Panc1 (cell line): ENCODE measurements around the gene PEAK3. TPM values are rescaled to one million over a fixed set of nuclear protein-coding genes. Genes with fewer than 3 reads are reported as not detected.

Source experiments
- ATAC-seq: fragments of 200-7000 bp; cut with Tn5 transposase; 2 replicates; pipeline ENCODE4 v1.9.1; 2020; ENCODE audit warnings: mild to moderate bottlenecking, moderate library complexity
- BruUV-seq: library from RNA; stranded (reverse); fragments of 400-500 nt; replicated peaks from 2 replicates; lab custom pipeline; 2021; lab: Mats Ljungman, UMichigan
- CTCF ChIA-PET: fragments of 300-600 bp; sonication (Branson Sonifier 250); formaldehyde crosslinking; loops from one replicate; lab custom pipeline; 2022; ENCODE audit warnings: antibody characterized with exemption; lab: Charles Lee
- POLR2A ChIA-PET: fragments of 300-600 bp; sonication (Branson Sonifier 250); formaldehyde crosslinking; loops from one replicate; lab custom pipeline; 2022; ENCODE audit warnings: antibody characterized with exemption; lab: Charles Lee
- DNase-seq: peaks from one replicate; pipeline ENCODE4 v3.0.0-alpha.2; 2010; ENCODE audit warnings: low read depth, low spot score
- H3K27ac ChIP-seq: 2 replicates; pipeline ENCODE4 v1.5.1; 2011; ENCODE audit warnings: mild to moderate bottlenecking, low read length, inconsistent platforms
- H3K27me3 ChIP-seq: fragments of 200-500 bp; sonication (Bioruptor generic); 2 replicates; pipeline ENCODE4 v1.6.0; 2014; ENCODE audit warnings: low read length, inconsistent platforms; ENCODE audit not compliant: control insufficient read depth, insufficient read depth
- H3K36me3 ChIP-seq: fragments of 200-500 bp; sonication (Bioruptor generic); 2 replicates; pipeline ENCODE4 v1.5.1; 2014; ENCODE audit warnings: inconsistent platforms, mild to moderate bottlenecking, low read length, moderate library complexity; ENCODE audit not compliant: control insufficient read depth, insufficient read depth
- H3K4me1 ChIP-seq: 2 replicates; pipeline ENCODE4 v1.5.1; 2011; ENCODE audit warnings: inconsistent platforms, mild to moderate bottlenecking, low read length, moderate library complexity; ENCODE audit not compliant: control insufficient read depth, insufficient read depth
- H3K4me3 ChIP-seq, 2 experiments: 2 replicates each; pipeline ENCODE4 v1.5.1; 2011 to 2012; ENCODE audit warnings: low read depth in 2 of 2, low read length in 2 of 2, mild to moderate bottlenecking in 2 of 2, inconsistent platforms in 1 of 2, moderate library complexity in 1 of 2
- H3K9me3 ChIP-seq: fragments of 200-500 bp; sonication (Bioruptor generic); 2 replicates; pipeline ENCODE4 v1.5.1; 2014; ENCODE audit warnings: low read depth, mild to moderate bottlenecking, inconsistent platforms, low read length, moderate library complexity; ENCODE audit not compliant: control insufficient read depth, insufficient read depth
- CTCF ChIP-seq: fragments of 450-650 bp; IDR thresholded peaks from 2 replicates; pipeline ENCODE4 v1.5.1; 2017; ENCODE audit warnings: mild to moderate bottlenecking
- POLR2AphosphoS5 ChIP-seq: IDR thresholded peaks from 2 replicates; pipeline ENCODE4 v1.6.1; 2012; ENCODE audit warnings: mild to moderate bottlenecking, low read depth, low read length, moderate library complexity
- SIN3A ChIP-seq: IDR thresholded peaks from 2 replicates; pipeline ENCODE4 v1.6.1; 2012; ENCODE audit warnings: low read depth, mild to moderate bottlenecking, low read length, moderate library complexity, borderline replicate concordance; ENCODE audit not compliant: insufficient read depth
- TCF7L2 ChIP-seq: IDR thresholded peaks from 2 replicates; pipeline ENCODE4 v1.6.1; 2011; ENCODE audit warnings: mild to moderate bottlenecking, low read depth, low read length, inconsistent platforms
- in situ Hi-C: cut with HindIII; loops from 2 replicates; pipeline ENCODE4 v1.10.0; 2016; ENCODE audit warnings: low sequenced_read_pairs, low pct_unique_long_range_greater_than_20kb
- intact Hi-C: fragments of 100-400 bp; cut with micrococcal nuclease; formaldehyde crosslinking; loops from one replicate; pipeline ENCODE4 v1.10.0; 2022; ENCODE audit not compliant: unreplicated experiment
- total RNA-seq: library from RNA; stranded (reverse); gene quantifications from one replicate; pipeline ENCODE4 v1.2.1, GENCODE V29; 2021; ENCODE audit not compliant: unreplicated experiment
- TF ChIP-seq, protein P1 (sequence below), 2 experiments: IDR thresholded peaks; 2 replicates each; pipeline ENCODE4 v1.6.1; 2011 to 2012; ENCODE audit warnings: low read depth in 2 of 2, control low read depth in 1 of 2, low read length in 1 of 2, mild to moderate bottlenecking in 1 of 2, moderate library complexity in 1 of 2; ENCODE audit not compliant: insufficient read depth in 1 of 2

The PEAK3 gene
- total RNA-seq, 1 experiment from 2014 or later, result not detected

DNA sequence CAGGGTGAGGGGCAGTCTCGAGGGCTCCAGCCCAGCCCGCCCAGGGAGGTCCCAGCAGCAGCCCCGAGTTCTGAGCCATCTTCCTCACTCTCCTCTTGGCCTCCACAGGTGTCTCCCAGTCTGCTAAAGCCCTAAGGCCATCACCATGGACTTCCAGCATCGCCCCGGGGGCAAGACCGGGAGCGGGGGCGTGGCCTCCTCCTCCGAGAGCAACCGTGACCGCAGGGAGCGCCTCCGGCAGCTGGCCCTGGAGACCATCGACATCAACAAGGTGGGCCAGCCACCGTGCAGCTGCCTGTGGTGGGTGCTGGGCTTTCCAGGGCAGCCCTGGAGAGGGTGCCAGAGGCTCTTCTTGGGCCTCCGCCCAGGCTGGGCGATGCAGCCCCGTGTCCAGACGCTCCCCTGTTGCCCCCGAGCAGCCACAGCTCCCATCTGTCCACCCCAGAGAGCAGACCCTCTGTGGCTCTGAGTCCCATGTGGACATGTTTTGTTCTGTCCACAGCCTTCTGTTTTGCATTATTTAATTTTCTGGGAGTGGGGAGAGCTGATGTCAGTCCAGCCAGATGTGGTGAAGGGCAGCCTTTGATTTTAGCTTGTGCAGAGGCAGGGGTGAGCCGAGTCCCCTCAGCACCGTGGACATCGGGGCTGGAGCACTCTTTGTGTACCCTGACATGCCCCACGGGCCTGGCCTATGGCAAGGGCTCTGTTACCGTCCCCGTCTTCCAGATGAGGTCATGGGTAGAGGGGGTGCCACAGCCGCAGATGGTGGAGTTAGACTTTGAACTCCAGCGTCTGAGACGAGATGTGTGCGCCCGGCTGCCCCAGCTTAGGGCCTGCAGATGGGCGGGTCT is 38.5 kb downstream of the PEAK3 start:
- no peak for DNase-seq
- in situ Hi-C loops (no loop called here), intact Hi-C loops (no loop called here)
- POLR2A ChIA-PET, result no interaction called here
- H3K27me3 ChIP-seq, result no peaks in the 10 kb centered on the region
- no peak for ATAC-seq
- H3K4me1 ChIP-seq, result peaks cover 26% of the 10 kb centered on the region
- H3K9me3 ChIP-seq, result no peaks in the 10 kb centered on the region
- no peak for TF ChIP-seq CTCF
- TF ChIP-seq, protein P1, sequence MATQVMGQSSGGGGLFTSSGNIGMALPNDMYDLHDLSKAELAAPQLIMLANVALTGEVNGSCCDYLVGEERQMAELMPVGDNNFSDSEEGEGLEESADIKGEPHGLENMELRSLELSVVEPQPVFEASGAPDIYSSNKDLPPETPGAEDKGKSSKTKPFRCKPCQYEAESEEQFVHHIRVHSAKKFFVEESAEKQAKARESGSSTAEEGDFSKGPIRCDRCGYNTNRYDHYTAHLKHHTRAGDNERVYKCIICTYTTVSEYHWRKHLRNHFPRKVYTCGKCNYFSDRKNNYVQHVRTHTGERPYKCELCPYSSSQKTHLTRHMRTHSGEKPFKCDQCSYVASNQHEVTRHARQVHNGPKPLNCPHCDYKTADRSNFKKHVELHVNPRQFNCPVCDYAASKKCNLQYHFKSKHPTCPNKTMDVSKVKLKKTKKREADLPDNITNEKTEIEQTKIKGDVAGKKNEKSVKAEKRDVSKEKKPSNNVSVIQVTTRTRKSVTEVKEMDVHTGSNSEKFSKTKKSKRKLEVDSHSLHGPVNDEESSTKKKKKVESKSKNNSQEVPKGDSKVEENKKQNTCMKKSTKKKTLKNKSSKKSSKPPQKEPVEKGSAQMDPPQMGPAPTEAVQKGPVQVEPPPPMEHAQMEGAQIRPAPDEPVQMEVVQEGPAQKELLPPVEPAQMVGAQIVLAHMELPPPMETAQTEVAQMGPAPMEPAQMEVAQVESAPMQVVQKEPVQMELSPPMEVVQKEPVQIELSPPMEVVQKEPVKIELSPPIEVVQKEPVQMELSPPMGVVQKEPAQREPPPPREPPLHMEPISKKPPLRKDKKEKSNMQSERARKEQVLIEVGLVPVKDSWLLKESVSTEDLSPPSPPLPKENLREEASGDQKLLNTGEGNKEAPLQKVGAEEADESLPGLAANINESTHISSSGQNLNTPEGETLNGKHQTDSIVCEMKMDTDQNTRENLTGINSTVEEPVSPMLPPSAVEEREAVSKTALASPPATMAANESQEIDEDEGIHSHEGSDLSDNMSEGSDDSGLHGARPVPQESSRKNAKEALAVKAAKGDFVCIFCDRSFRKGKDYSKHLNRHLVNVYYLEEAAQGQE (IDR thresholded peaks at IDR 0.05; ENCODE audit: insufficient read depth in 1 of 2, low read depth in 2 of 2, low read length in 1 of 2), result no peak
- no peak for TF ChIP-seq TCF7L2
- TF ChIP-seq POLR2AphosphoS5, result no peak
- TF ChIP-seq SIN3A, result no peak
- H3K27ac ChIP-seq, result no peak overlapping the region
- CTCF ChIA-PET, result no interaction called here
- H3K4me3 ChIP-seq, result no peak overlapping the region
- no TSS peak for BruUV-seq
- no peaks in the 10 kb centered on the region for H3K36me3 ChIP-seq

DNA sequence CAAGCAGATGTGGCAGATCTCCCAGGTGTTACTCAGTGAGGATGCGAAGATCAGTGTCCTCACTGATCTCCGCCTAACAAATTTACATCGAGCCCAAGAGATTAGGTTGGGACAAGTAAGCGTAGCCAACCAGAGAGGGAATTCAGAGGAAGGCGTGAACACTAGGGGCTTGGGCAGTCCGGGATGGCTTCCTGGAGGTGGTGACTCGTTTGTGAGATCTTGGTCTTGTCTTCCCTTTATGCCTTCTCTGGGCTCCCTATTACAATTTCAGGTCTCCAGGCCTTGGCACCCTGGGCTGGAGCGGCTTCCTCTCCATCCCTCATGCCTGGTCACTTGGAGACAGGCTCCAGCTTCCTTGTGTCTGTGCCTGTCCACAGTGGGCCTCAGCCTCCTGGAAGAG is 39.2 kb downstream of the PEAK3 start:
- no peaks in the 10 kb centered on the region for H3K9me3 ChIP-seq
- CTCF ChIA-PET, result no interaction called here
- H3K4me1 ChIP-seq, result peaks cover 26% of the 10 kb centered on the region
- ATAC-seq (no peak), DNase-seq (no peak)
- TF ChIP-seq, protein P1 (IDR thresholded peaks at IDR 0.05; ENCODE audit: insufficient read depth in 1 of 2, low read depth in 2 of 2, low read length in 1 of 2), result no peak
- TF ChIP-seq SIN3A, result no peak
- no peak for TF ChIP-seq CTCF
- TF ChIP-seq TCF7L2, result no peak
- no peak for TF ChIP-seq POLR2AphosphoS5
- H3K4me3 ChIP-seq, result no peak overlapping the region
- H3K36me3 ChIP-seq, result no peaks in the 10 kb centered on the region
- intact Hi-C loops (no loop called here), in situ Hi-C loops (no loop called here)
- no TSS peak for BruUV-seq
- H3K27ac ChIP-seq, result no peak overlapping the region
- POLR2A ChIA-PET, result no interaction called here
- H3K27me3 ChIP-seq, result no peaks in the 10 kb centered on the region
